Endometrial microvascular endothelial cells (primary cell): ENCODE results near the gene SLC12A8. TPM values are rescaled to one million over a fixed set of nuclear protein-coding genes. Genes with fewer than 3 reads are reported as not detected.

Experiments used
- in situ Hi-C: cut with HindIII; loops from 2 replicates; pipeline ENCODE4 v1.10.0; 2017; ENCODE audit warnings: low sequenced_read_pairs, low pct_unique_long_range_greater_than_20kb; ENCODE audit errors: inconsistent ontology term
- total RNA-seq: library from RNA; depleted of rRNA; stranded (reverse); fragments of >200 nt; gene quantifications from one replicate; pipeline ENCODE4 v1.2.3, GENCODE V29; 2015; ENCODE audit errors: inconsistent ontology term

The SLC12A8 gene
- total RNA-seq, 1 donor from 2014 or later: 2.4 TPM

- in situ Hi-C loops: no loop called here
Measured at GRCh38 chr3:125220727-125221429, 8.3 kb upstream of the SLC12A8 start.

GRCh38 chr3:125220183-125220582 is 7.6 kb upstream of the SLC12A8 start:
- in situ Hi-C loops: no loop called here

DNA sequence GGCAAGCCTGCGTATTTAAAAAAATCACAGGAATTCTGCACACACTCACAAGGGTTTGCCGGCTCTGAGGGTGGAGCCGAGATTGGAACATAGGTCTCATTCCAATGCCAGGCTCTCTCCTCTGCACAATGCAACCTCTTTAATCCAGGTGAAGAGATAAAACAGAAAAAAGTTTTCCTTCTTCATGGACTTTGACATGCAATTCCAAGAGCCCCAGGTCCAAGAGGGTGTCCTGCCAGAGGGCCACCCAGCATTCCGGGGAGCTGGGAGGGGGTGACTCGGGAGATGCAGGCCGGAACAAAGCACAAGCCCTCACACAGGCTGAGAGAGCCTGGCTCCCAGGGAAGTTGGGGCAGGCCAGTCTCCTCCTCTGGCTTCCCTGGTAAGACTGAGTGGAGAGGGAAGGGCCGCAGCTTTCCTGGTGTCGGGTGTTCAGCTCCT is 6.7 kb upstream of the SLC12A8 start:
- in situ Hi-C loops: no loop called here

- in situ Hi-C loops: no loop called here
Measured at GRCh38 chr3:125214738-125215137, 2.2 kb upstream of the SLC12A8 start.

DNA sequence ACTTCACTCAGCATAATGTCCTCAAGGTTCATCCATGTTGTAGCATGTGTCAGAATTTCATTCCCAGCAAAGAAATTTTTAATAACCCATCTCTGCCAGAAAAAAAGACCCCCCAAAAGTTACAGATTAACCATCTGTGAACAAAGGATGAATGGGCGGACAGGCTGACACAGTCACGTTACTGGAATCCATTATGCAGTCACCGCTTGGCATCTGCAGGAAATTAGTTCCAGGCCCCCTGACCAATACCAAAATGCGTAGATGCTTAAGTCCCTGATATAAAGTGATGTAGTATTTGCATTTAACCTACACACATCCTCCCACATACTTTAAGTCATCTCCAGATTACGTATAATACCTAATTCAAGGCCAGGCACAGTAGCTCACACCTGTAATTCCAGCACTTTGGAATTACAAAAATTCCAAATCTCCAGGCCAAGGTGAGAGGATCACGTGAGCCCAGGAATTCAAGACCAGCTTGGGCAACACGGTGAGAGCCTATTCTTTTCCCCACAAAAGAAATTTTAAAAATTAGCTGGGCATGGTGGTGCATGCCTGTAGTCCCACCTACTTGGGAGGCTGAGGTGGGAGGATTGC is 1.5 kb upstream of the SLC12A8 start:
- in situ Hi-C loops: no loop called here

DNA sequence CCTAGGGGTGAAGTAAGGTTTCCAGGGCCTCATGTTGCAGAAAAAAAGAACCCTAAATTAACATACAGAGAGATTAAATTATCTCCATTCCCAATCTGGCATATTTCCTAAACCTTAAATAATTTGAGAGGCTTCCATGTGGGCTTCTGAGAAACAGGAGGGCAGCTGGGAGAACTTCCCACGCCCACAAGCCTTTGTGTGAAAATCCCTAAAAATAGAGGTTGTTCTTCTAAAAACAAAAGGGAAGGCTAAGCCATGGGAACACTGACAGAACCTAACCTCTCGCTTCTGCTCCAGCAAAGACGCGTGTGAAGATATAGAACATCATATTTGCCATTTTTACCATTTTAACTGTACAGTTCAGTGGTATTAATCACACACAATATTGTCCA is 812 bp upstream of the SLC12A8 start:
- in situ Hi-C loops: no loop called here

GRCh38 chr3:125212091-125212508 is 448 bp downstream of the SLC12A8 start:
- in situ Hi-C loops: no loop called here

DNA sequence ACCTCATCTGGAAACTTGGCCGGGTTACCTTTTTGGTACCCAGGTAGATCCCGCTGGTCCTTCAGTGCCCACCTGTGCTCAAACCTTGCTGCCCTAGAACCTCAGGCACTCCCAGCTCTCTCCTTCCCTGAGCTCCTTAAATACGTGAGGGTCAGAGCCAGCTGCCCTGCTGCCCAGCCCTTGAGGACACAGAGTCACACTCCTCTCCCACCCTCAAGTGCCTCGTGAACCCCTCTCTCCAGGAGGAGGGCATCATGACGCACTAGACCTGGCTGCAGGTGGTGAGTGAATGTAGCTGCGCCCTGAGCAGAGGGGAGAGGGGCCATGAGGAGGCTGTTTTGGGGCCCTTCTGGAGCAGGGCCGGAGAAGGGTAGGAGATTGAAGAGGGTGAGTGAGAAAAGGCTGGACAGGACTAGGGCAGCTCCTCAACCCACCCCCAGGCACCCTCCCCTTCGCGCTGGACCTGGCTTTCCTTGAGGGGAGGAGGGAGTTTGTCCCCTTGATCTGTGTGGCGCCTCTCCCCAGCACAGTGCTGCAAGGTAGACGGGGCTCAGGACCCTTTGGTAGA is 941 bp downstream of the SLC12A8 start:
- in situ Hi-C loops: no loop called here

DNA sequence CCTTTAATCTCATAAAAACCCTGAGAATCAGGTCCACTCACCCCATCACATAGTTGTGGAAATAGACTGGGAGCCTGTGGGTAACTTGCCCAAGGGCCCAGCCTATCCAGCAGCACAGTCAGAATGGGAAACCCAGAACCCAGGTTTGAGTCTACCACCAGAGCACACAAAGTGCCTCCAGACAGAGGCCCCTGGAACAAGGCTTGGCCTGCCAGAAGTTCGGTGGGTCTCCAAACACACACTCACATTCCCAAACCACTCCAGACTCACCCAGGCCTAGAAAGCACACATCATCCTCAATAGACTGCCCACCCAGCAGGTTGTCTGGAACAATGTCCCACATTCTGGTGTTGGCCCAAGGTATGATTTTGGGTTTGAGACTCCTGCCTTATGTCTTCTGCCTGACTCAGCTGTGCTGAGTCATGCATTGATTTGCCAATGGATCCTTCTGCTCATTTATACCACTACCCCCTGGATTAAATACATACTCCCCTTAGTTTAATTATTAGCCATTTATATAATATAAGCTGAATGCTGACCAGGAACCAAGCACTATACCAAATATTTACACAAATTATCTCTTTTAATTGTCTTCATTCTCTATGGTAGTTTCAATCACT is 4.5 kb downstream of the SLC12A8 start:
- in situ Hi-C loops: no loop called here

GRCh38 chr3:125207507-125207906 is 5.0 kb downstream of the SLC12A8 start:
- in situ Hi-C loops: no loop called here

DNA sequence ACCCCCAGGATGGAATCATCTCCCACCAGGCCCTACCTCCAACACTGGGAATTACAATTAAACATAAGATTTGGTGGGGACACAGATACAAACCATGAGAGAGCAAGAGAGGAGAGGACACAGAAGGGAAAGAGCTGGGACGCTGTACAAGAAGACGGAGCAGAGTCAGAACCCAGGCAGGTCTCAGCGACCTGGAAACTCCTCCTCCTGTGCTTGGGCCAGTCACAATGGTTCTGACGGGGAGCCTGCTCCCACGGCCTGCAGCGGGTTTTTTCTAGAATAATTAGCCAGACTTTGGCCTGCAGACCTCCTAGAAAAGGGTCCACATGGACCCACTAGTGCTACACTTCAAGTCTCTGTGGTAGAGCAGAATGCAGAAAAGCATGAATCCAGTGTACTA is 5.6 kb downstream of the SLC12A8 start:
- in situ Hi-C loops: no loop called here

DNA sequence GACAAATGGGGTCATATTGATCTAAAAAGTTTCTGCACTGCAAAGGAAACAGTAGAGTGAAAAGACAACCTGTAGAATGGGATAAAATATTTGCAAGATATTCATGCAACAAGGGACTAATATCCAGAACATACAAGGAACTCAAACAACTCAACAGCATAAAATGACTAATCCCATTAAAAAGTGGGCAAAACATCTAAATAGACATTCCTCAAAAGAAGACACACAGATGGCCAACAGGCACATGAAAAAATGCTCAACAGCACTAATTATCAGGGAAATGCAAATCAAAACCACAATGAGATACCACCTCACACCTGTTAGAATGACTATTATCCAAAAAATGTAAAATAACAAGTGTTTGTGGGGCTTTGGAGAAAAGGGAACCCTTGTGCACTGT is 8.8 kb downstream of the SLC12A8 start:
- in situ Hi-C loops: no loop called here

- in situ Hi-C loops: no loop called here
Measured at GRCh38 chr3:125202197-125202596, 10.4 kb downstream of the SLC12A8 start.

GRCh38 chr3:125200731-125201139 is 11.8 kb downstream of the SLC12A8 start:
- in situ Hi-C loops: no loop called here

- in situ Hi-C loops: no loop called here
Measured at GRCh38 chr3:125194849-125195601, 17.5 kb downstream of the SLC12A8 start.

DNA sequence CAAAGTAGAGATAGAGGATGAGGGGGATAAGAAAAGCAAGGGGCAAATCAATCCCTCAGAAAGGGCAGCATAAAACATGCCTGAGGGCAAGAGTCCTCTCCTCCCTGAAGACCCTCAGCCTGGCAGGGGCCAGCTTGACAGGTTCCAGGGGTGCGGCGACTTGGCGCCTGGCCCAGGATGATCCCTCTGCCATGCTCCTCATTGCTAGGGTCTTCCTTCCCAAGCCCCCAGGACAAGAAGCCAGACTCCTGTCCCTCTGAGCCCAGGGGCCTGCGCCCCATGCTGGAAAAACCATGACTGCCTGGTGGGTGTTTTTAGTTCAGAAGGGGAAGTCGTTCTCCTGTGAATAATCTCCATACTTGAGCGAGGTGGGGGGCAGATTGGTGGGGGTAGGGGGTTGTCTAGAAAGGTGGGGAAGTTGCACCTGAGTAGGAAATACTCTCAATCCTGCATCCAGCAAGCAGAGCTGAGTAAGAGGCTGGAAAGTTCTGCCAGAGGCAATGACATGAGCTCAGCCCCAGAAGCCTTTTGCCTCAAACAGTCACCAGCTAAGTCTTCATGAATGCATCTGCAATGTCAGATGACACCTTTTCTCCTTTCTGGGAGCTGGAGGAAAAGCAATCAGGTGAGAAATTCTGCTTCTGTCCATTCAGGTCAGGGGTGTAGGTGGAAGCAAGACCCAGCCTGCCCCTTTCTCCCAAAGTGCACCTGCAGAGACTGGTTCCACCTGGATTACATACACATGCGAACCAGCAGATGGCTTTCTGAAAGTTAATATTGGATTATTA is 18.3 kb downstream of the SLC12A8 start:
- in situ Hi-C loops: no loop called here

- in situ Hi-C loops: no loop called here
Measured at GRCh38 chr3:125192190-125193035, 20.1 kb downstream of the SLC12A8 start.

DNA sequence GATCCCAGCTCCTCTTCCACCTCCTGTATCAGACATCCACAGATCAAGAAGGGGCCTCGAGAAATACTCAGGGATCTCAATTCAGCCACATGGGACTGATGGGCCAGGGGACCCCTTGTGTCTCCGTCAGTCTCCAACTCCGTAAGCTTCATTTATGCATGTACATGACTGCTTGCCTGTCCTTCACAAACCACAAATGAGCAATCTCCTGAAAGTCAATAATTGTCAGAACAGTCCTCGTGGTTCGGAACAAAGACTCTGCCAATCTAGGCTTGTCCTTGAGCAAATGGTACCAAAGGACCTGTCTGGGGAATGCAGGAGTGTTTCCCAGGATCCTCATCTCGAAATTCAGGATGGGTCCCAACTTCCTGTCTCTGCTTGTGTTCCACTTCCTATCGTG is 20.8 kb downstream of the SLC12A8 start:
- in situ Hi-C loops: no loop called here
